ENCODE data around the gene PRMT2.

- TF ChIP-seq CTCF (IDR thresholded peaks at IDR 0.05 in 4 of 5, conservative IDR thresholded peaks at IDR 0.05 in 1 of 5) (no peak), POLR2A (IDR thresholded peaks at IDR 0.05) (no peak)
Observed at GRCh38 chr21:46605767-46606426, 29.6 kb upstream of the PRMT2 start.
